ENCODE measurements around the gene MAML2.

- TF ChIP-seq CTCF (IDR thresholded peaks at IDR 0.05) = no peak
- no peak for TF ChIP-seq POLR2A (IDR thresholded peaks at IDR 0.05)
Measured at GRCh38 chr11:95950905-95951304, 392.1 kb downstream of the MAML2 start.
